Activated naive CD4-positive, alpha-beta T cell treated with anti-CD3 and anti-CD28 coated beads, Interleukin-2, amount 50 U/mL, for 24 hours (primary cell): Measurements from ENCODE around the gene C12orf54.

Source experiments
- H3K27ac Mint-ChIP-seq: one replicate; pipeline ENCODE4 v1.8.0; 2021; ENCODE audit warnings: mild to moderate bottlenecking, mixed read lengths
- H3K27me3 Mint-ChIP-seq: one replicate; pipeline ENCODE4 v1.8.0; 2021; ENCODE audit warnings: mixed read lengths
- H3K36me3 Mint-ChIP-seq: one replicate; pipeline ENCODE4 v1.8.0; 2021; ENCODE audit warnings: mixed read lengths
- H3K4me1 Mint-ChIP-seq: one replicate; pipeline ENCODE4 v1.8.0; 2021; ENCODE audit warnings: mixed read lengths
- H3K4me3 Mint-ChIP-seq: one replicate; pipeline ENCODE4 v1.8.0; 2021; ENCODE audit warnings: mild to moderate bottlenecking, mixed read lengths
- H3K9me3 Mint-ChIP-seq: one replicate; pipeline ENCODE4 v1.8.0; 2021; ENCODE audit warnings: mixed read lengths

The C12orf54 gene

GRCh38 chr12:48542300-48542928 lies 60.1 kb downstream of the C12orf54 start:
- no peak overlapping the region for H3K27ac Mint-ChIP-seq
- H3K4me3 Mint-ChIP-seq: no peak overlapping the region
- no peaks in the 10 kb centered on the region for H3K9me3 Mint-ChIP-seq
- H3K4me1 Mint-ChIP-seq: peaks cover 9% of the 10 kb centered on the region
- H3K27me3 Mint-ChIP-seq: peaks cover 1% of the 10 kb centered on the region
- H3K36me3 Mint-ChIP-seq: no peaks in the 10 kb centered on the region

GRCh38 chr12:48545833-48546469 lies 63.7 kb downstream of the C12orf54 start:
- Mint-ChIP-seq H3K4me1 (peaks cover 4% of the 10 kb centered on the region), H3K27me3 (peaks cover 1% of the 10 kb centered on the region), H3K27ac (no peak overlapping the region), H3K9me3 (no peaks in the 10 kb centered on the region), H3K36me3 (peaks cover 1% of the 10 kb centered on the region), H3K4me3 (no peak overlapping the region)
